GM21576 (cell line): Measurements from ENCODE around the gene VARS1.

Source experiments
- ATAC-seq: cut with Tn5 transposase; IDR thresholded peaks from one replicate; pipeline ENCODE4 v1.9.1; 2021; ENCODE audit warnings: mild to moderate bottlenecking, moderate library complexity; ENCODE audit not compliant: unreplicated experiment

Gene VARS1

DNA sequence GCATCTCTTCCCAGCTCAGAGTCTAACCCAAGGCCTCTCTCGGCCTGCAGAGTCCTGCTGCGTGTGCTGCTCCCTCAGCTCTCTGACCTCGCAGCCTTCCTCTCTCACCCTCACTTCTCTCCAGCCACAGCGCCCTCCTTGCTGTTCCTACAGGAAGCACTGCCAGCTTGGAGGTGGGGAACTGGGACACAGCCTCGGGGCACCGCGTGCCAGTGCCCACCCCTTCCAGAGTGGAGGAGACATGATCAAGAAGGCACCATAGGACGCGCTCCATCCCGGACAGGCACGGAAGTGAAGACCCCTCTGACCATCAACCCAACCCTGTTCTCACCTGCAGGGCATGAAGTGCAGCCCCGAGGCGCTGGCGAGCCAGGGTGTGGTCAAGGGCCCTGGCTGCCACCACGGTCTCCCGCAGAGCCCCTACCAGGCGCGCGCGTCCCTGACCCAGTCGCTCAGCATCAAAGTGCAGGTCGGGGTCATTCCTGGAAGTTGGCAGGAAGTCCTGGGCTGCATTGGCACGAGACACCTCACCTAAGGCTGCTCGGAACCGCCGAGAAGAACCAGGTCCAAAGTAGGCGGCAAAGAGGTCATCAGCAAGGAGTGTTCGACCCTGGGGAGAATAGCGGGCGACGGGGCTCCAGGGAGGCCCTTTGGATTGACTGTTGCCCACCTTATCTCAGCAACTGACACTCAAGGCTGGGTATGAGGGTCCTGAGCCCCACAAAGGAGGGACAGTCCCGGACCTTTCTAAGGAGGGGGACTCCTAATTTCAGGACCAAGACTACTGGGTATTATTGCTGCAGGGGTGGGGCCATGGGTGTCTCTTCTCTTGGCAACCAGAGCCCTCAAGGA lies 19.7 kb downstream of the VARS1 start:
- ATAC-seq, result no peak

DNA sequence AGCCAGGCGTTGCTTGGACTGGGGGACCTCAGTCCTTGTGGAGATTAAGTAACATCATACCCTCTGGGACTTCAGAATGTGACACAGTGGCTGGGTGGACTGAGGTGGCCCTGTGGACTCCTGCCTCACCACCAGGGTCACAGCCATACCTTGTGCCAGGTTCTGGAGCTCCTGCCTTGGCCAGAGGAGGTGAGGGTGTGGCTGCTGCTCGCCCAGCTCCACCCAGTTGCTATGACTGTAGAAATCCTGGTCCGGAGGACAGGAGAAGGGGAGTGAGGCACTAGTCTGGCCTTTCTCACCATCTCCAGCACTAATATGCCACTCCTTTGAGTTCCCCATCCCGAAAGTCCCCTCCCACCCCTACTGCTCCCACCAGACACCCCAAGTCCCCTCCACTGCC lies 20.4 kb downstream of the VARS1 start:
- ATAC-seq, result no peak

DNA sequence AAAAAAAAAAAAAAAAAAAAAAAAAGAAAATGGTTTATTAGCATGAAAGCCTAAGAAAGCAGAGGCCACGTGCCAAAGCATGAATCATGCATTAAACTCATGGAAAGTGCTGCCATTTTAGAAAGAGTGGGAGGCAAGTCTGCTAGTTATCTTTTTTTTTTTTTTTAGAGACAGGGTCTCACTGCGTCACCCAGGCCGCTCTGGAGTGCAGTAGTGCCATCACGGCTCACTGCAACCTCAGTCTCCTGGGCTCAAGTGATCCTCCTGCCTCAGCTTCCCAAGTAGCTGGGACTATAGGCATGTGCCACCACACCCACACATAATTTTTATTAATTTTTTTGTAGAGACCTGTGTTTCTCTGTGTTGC lies 23.6 kb downstream of the VARS1 start:
- ATAC-seq, result no peak

DNA sequence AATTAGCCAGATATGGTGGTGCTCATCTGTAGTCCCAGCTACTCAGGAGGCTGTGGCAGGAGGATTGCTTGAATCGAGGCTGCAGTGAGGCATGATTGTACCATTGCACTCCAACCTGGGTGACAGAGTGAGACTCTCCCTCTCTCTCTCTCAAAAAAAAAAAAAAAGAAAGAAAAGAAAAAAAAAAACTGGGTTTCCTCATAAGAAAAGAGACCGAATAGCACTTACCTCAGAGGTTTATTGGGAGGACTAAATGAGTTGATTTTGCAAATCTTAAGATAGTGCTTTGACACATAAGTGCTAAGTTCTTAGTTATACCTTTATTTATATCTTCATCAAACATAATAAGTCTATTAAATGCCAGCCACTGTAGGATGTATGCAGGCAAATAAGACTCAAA lies 24.7 kb downstream of the VARS1 start:
- no peak for ATAC-seq

DNA sequence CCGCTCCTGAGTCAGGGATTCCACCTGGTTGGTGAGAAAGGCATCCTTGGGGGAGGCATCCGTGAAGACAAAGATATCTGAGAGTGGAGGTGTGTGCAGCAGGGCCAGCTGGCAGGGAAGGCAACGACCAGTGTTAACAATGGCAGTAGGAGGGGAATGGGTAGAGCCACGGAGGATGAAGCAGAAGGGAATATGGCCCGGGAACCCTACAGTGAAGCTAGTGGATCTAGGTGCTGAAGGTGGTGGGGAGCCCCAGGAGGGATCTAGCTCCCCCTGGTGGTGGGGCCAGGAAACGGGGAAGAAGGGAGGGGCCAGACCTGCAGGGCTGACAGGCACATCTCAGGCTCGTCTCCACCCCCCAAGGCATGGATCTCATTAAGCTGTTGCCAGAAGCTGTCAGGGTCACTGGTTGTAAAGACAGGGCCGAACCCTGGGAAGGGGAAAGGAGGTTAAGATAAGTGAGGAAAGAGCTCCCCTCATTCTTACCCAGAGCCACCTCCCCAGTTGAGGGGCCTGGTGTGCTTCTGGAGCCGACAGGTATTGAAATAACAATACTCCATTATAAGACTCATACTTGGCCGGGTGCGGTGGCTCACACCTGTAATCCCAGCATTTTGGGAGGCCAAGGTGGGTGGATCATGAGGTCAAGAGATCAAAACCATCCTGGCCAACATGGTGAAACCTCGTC lies 25.7 kb downstream of the VARS1 start:
- ATAC-seq, result no peak

DNA sequence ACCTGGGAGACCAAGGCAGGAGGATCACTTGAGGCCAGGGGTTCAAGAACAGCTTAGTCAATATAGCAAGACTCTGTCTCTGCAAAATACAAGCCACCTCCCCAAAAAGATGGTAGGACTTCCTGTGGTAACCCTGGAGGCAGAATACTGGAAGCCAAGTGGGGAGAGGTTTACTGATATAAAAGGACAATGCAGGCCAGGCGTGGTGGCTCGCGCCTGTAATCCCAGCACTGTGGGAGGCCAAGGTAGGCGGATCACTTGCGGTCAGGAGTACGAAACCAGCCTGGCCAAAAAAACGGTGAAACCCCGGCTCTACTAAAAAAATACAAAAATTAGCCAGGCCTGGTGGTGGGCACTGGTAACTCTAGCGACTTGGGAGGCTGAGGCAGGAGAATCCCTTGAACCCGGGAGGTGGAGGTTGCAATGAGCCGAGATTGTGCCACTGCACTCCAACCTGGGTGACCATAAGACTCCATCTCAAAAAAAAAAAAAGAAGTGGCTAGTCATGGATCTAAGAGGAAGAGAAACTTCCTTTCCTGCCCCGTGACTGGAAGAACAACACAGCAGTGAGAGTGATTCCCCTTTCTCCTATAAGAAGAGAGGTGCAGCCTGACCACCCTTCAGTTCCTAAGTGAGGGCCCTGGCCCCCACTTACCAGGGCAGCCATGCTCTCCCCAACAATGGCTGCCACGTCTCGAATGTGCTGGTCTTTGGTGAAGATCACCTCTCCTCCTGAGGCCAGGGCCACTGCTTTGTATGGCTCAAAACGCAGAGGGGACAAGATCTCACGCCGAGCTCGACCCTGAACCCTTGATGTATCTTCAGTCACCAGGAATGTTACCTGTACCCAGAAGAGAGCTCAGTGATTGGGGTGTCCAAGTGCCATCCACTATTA lies 26.9 kb downstream of the VARS1 start:
- ATAC-seq, result no peak

DNA sequence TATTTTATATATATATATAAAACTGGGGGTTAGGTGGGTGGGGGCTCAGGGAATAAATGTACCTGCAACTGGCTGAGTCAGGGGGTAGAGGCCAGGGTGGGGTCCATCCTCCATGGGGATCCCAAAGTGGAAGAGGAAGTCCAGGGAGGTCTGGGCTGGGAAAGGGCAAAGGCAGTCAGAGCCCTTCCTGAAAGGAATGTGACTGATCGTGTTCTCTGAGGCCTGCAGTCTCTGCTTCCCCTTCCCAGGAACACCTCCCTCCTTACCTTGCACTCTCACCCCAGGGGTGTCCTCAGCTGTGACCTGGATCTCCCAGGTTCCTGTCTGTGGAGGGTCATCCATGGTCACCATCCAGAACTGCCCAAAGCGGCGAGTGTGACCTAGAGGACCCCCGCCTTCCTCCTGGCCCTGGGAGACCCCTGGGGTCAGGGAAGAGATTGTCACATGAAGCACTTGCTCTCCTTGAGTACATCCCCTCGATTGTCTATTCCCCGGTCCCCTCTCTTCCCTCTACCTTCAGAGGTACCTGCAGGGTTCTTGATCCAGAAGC lies 28.4 kb downstream of the VARS1 start:
- no peak for ATAC-seq

DNA sequence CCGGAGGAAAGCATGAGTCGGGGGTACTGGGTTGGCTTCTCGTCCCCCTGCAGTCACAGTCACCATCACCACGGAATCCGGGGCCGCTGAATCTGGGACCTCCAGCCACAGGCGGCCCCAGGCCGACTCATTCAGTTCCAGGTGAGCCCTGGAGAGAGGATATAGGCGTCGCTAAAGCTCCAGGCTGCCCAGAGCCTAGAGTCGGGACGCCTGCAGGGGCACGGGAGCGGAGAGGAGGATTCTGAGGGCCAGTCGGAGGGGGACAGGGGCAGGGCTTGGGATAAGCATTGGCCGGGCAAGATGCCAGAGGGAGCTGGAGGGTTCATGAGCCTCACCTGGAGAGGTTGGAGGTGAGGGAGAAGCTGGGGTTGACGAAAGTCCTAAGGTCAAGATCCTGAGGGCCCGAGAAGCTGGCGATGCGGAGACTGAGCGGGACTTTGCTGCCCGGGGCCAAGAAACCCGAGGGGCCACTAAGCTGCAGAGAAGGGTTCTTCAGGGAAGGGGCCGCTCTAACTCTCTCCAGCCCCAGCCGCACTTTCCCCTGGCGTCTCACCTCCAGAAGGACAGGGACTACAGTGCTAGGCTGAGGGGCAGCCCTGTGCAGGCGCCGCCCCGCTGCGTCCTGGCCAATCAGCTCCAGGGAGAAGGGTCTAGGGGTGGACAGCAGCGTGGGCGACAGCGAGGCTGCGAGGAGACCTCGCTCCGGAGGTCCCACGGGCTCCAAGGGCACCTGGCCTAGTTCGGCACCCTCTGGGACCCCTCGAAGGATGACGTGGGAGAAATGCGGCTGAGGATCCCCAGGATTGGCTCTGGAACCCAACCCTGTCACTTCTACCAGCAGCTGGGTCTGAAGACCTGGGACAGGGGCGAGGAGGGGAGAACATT lies 29.4 kb downstream of the VARS1 start:
- no peak for ATAC-seq

DNA sequence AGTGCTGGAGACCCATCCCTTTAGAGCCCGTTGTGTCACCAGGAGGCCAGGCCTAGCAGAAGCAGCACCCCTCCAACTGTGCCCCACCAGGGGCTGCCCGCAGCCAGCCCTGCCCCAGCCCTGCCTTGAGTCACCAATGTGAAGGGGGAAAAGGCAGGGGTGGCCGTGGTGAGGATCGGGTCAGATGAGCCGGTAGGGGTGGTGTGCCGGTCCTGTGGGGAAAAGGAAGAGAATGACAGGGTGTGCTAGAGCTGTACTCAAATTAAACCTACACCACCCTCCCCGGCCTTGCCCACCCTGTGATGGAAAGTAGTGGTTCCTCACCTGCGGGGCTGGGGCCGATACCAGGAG lies 30.0 kb downstream of the VARS1 start:
- ATAC-seq, result no peak

DNA sequence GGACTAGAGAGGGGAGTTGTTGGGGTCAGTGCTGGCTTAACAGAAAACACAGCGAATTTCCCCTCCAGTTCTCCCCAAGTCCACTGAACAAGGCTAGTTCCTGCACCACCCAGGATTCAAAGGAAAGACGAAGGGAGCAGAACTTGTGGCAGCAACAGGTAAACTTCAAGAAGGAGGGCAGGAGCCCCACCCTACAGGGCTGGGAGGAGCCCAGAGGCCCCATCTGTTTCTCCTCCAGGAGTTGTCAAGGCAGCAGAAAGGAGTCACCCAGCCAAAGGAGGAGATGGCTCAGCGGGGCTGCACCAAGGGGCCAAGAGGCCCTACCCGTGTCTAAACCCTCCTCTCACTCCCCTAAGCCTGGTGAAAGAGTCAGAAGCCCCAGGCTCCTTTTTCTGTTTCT lies 31.4 kb downstream of the VARS1 start:
- no peak for ATAC-seq

DNA sequence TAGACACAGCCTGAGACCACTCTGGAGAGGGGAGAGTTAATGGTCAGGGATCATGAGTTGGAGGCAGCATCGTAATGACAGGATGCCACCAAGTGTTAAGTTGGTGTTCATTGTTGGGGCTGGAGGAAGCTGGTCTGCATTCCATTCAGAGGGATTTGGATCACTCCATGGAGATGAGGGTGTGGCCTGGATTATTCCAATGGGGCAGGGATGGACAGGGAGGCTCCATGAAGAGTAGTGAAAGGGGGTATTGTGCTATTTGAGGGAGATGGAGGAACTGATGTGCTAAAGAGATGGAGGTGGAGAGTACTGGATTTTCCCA lies 32.0 kb downstream of the VARS1 start:
- no peak for ATAC-seq

DNA sequence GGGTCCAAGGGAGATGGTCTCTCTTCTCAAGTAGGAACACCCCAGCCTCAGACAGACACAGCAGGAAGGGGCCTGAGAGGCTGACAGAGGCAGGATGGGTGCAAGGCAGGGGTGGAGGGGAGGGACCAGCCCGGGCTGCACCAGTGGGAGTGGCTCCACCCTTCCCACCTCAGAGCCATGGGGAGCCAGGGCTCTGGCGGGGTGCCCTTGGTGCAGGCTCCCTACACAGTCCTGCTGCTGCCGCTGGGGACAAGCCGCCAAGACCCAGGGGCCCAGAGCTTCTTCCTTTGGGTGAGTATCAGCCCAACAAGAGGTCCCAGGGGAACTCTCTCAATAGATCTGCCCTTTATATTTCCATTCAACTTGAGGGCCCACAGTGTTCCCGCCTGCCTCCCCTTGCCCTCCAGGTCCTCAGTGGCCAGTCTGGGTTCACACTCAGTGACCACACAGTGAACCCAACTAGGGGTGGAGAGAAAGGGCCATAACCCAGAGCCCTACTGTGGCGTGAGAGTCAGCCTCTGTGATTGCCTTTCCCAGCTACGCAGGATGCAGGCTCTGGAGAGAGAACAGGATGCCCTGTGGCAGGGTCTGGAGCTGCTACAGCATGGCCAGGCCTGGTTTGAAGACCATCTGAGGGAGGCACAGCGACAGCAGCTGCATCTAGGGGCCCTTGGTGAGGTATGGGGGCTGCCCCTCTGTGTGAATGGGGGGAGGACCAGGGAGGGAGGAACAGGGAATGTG lies 32.5 kb downstream of the VARS1 start:
- no peak for ATAC-seq

DNA sequence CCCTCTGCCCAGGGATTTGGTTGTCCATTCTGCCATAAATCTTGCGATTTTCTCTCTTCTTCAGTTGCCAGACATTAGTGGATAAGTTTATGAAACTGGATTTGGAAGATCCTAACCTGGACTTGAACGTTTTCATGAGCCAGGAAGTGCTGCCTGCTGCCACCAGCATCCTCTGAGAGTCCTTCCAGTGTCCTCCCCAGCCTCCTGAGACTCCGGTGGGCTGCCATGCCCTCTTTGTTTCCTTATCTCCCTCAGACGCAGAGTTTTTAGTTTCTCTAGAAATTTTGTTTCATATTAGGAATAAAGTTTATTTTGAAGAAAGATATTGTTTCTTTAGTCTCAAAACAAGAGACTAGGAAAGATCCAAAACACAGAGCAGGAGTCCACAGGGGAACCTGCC lies 33.2 kb downstream of the VARS1 start, which contains the start of gene SAPCD1:
Gene SAPCD1, plus strand, starts transcription at position 301 of the 400 bp plus-strand sequence. CDS start 399 bp downstream, outside the sequence.
- no peak for ATAC-seq

DNA sequence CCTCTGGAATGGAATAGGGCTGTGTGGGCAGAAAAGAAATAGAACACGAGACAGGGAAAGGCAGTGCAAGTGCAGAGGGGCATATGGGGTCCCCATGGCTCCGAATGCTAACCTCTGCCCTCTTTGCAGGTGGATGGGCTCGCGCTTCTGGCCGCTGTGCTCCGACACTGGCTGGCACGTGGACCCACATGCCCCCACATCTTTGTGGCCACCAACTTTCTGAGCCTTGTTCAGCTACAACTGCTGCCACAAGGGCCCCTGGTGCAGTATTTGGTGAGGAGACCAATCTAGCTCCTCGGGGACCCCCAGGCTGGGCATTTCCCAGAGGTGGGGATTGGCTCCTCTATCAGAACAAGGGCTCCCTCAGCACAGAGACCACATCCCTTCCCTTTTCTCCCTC lies 34.2 kb downstream of the VARS1 start:
- no peak for ATAC-seq

DNA sequence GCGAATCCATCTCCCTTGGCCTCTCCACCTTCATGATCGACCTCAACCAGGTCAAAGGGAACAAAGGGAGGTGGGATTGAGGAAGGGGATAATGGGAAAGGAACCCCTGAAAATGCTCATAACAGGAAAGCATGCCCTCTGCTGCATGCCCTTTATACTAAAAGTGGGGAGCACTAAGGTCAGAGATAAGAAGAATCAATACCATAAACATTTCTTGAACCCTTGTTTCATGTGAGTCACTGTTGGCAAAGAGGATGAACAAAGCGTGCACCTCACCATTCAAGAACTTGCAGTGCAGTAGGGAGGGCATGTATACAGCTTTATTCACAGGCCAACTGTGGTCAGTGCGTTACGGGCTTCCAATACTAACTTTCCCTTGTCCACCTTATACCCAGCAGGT lies 34.8 kb downstream of the VARS1 start:
- no peak for ATAC-seq

DNA sequence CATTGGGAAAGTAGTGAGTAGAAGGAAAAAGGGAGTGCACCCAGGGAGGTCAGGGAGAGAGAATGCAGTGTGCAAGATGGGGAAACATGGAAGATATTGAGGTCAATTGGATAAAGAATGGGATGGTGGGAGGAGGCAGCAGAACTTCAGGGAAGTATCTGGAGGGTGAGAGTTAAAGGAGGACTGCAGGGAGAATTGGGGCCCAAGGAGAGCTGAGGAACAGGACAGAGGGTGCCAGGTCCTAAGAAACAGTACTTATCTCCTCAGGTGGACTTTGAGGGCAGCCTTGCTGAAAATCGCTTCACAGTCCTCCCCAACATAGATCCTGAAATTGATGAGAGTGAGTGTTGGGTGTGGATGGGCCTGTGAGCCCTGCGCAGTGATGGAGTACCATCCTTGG lies 37.3 kb downstream of the VARS1 start:
- ATAC-seq, result no peak

DNA sequence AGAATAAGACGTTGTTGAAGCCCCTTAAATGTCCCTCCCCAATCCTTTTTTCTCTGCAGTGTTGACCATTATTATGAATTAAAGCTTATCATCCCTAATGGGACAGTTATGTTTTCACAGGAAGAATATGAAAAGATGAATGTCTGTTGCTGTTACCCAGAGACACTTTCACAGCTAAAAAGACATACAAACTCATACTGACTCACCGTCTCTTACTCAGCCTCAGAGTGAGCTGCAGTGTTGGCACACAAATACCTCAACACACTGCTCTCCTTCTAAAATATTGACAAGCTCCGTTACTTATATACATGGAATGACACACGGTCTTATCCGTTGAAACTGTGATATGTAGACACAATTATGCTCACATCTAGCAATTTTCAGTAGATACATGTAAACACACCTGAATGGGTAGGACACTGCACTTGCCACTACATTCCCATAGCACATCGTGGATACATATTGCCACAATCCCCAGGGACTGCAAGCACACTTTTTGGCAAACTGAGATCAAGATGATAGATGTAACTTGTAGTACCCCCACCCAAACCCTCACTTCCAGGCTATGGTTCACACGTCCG lies 42.7 kb downstream of the VARS1 start:
- no peak for ATAC-seq

DNA sequence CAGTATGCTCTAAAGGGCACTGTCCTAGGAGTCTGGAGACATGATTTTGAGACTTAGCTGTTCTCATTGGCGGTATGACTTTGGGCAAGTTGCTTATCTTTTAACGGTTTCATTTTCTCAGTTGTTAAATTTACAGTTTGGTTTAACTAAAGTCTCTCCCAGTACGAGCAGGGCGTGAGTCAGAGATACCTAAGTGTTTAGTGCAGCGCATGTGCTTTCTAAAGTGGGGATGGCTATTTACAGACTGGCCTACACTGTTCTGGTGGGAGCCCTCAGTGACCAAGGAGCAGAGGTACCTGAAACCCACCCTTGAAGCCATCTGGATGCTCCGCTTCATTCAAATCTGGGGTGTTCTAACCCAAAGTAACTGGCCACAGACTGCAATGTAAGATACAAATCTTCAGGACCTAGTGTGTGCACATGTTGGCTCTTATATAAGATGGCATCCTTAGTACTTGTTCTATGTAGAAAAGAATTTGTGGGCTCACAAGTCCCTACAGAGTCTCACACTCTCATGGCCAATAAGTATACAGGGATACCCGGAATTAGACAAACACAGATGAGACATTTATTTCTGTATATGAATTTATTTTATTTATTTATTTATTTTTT lies 45.0 kb downstream of the VARS1 start:
- ATAC-seq, result no peak
